HL-60 (cell line): Measurements from ENCODE around the gene IGFL1.

ENCODE experiments used
- CTCF ChIP-seq: IDR thresholded peaks from one replicate; pipeline ENCODE4 v1.5.1; 2011; ENCODE audit warnings: low read length, control low read depth, inconsistent platforms; ENCODE audit not compliant: insufficient read depth
- REST ChIP-seq: IDR thresholded peaks from 2 replicates; pipeline ENCODE4 v1.6.1; 2012; ENCODE audit warnings: low read depth; ENCODE audit not compliant: insufficient replicate concordance

- TF ChIP-seq CTCF (no peak), REST (no peak)
Observed at GRCh38 chr19:46186717-46187101, 42.8 kb upstream of the IGFL1 start.
